NCI-H1694 treated with DMSO at 0.1 percent for 48 hours (cell line): ENCODE results near the gene SYTL3.
"Not testable (repeated sequence)": the region's sequence is repeated elsewhere in the genome, so short reads cannot be mapped to it uniquely, and the experiment has no call there.

Experiments
- DNase-seq: peaks from one replicate; lab custom pipeline; 2025; lab: John Stamatoyannopoulos, UW

Gene SYTL3

GRCh38 chr6:158639056-158639455 lies 10.8 kb upstream of the SYTL3 start:
- DNase-seq: no peak

- no peak for DNase-seq
These were observed 9.3 kb upstream of the SYTL3 start for GRCh38 chr6:158640519-158640918.

- no peak for DNase-seq
These were observed 7.7 kb upstream of the SYTL3 start for GRCh38 chr6:158642097-158642601.

- no peak for DNase-seq
These were observed 6.0 kb upstream of the SYTL3 start for GRCh38 chr6:158643836-158644230.

- DNase-seq: peak; percentile 71
These were observed 5.4 kb upstream of the SYTL3 start, which contains the start of gene DYNLT1 for GRCh38 chr6:158644231-158645063. TSS of gene DYNLT1 (minus strand) at chr6:158644743. CDS start at chr6:158644708, 35 bp downstream.

- DNase-seq: no peak
These were observed 4.5 kb upstream of the SYTL3 start for GRCh38 chr6:158645064-158646022.

GRCh38 chr6:158646023-158646910 lies 3.6 kb upstream of the SYTL3 start:
- no peak for DNase-seq

- DNase-seq: no peak
These were observed 2.4 kb upstream of the SYTL3 start for GRCh38 chr6:158647501-158647900.

- DNase-seq: no peak
These were observed 1.1 kb upstream of the SYTL3 start for GRCh38 chr6:158648682-158649131.

- DNase-seq: not testable (repeated sequence)
These were observed 2.3 kb downstream of the SYTL3 start for GRCh38 chr6:158651981-158652737.

GRCh38 chr6:158653577-158654354 lies 3.9 kb downstream of the SYTL3 start:
- DNase-seq: no peak

GRCh38 chr6:158654498-158654897 lies 4.6 kb downstream of the SYTL3 start:
- peak; percentile 30 for DNase-seq

GRCh38 chr6:158654960-158655489 lies 5.2 kb downstream of the SYTL3 start:
- DNase-seq: no peak

GRCh38 chr6:158655569-158656450 lies 6.0 kb downstream of the SYTL3 start:
- no peak for DNase-seq

GRCh38 chr6:158656986-158657385 lies 7.1 kb downstream of the SYTL3 start:
- DNase-seq: not testable (repeated sequence)

- no peak for DNase-seq
These were observed 10.5 kb downstream of the SYTL3 start for GRCh38 chr6:158660333-158660754.

GRCh38 chr6:158661156-158661685 lies 11.4 kb downstream of the SYTL3 start:
- no peak for DNase-seq

GRCh38 chr6:158662607-158662953 lies 12.7 kb downstream of the SYTL3 start:
- DNase-seq: no peak
